ENCODE measurements around the gene C1orf21. TPM values are rescaled to one million over a fixed set of nuclear protein-coding genes. Genes with fewer than 3 reads are reported as not detected.

The C1orf21 gene
- total and polyA plus RNA-seq, 8 donors = 4.1 to 13.9 (median 7.7) TPM

DNA sequence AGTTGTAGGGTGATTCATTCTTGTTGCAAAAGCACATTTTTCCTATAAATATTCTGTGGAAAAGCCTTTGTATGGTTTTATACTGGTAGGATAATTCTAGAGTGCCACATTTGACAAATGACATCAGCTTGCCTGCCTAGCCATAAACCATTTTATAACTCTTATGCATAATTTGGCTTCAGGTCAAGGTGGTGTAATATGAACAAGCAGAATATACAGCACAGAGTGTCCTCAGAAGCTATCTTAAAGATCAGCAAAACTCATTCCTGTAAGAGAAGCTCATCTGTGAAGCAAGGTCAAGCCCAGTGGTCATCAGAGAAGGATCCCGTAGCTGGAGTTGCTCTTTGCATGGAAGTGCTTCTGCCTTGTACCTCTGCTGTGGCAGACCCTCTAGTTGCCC, 24.0 kb upstream of the C1orf21 start:
- no peak for ATAC-seq
- no peak for FAIRE-seq
- intact Hi-C loops (cut with DNase I) = no loop called here
- Histone ChIP-seq H3K36me3 (no peaks in the 10 kb centered on the region), H3K9me3 (no peaks in the 10 kb centered on the region), H3K27me3 (no peaks in the 10 kb centered on the region), H3K27ac (no peak overlapping the region), H3K4me3 (no peak overlapping the region), H3K4me1 (no peaks in the 10 kb centered on the region)
- TF ChIP-seq, protein P1, sequence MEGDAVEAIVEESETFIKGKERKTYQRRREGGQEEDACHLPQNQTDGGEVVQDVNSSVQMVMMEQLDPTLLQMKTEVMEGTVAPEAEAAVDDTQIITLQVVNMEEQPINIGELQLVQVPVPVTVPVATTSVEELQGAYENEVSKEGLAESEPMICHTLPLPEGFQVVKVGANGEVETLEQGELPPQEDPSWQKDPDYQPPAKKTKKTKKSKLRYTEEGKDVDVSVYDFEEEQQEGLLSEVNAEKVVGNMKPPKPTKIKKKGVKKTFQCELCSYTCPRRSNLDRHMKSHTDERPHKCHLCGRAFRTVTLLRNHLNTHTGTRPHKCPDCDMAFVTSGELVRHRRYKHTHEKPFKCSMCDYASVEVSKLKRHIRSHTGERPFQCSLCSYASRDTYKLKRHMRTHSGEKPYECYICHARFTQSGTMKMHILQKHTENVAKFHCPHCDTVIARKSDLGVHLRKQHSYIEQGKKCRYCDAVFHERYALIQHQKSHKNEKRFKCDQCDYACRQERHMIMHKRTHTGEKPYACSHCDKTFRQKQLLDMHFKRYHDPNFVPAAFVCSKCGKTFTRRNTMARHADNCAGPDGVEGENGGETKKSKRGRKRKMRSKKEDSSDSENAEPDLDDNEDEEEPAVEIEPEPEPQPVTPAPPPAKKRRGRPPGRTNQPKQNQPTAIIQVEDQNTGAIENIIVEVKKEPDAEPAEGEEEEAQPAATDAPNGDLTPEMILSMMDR (IDR thresholded peaks at IDR 0.05) = no peak
- WGBS, 2 donors = 96 to 100% methylated on average over 1 of the region's 1 CpG
- no peak for DNase-seq

DNA sequence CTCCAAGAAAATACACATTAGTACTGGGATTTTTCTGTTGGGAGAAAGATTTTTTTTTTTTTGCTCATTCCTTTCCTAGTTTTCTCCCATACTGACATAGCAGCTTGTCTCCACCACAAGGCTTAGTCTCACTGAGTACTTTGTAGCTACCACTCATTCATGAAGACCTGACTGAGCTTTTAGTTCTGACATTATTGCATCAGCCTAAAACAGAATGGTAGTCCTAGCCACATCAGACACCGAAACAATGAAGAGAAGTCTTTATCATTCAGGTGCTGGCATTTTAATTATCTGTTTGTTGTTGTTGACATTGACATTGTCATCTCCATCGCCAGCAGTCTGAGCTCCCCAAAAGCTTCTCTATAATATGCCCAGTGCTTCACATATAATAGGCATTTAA, 21.1 kb upstream of the C1orf21 start:
- no peaks in the 10 kb centered on the region for H3K4me1 ChIP-seq
- TF ChIP-seq, protein P1 (IDR thresholded peaks at IDR 0.05) = no peak
- ATAC-seq (no peak), DNase-seq (no peak), FAIRE-seq (no peak)
- H3K4me3 ChIP-seq = no peak overlapping the region
- H3K9me3 ChIP-seq = no peaks in the 10 kb centered on the region
- H3K27ac ChIP-seq = no peak overlapping the region
- 97% methylated on average over 2 of the region's 2 CpGs for WGBS, 2 donors
- intact Hi-C loops (cut with DNase I) = no loop called here
- H3K36me3 ChIP-seq = no peaks in the 10 kb centered on the region
- no peaks in the 10 kb centered on the region for H3K27me3 ChIP-seq

DNA sequence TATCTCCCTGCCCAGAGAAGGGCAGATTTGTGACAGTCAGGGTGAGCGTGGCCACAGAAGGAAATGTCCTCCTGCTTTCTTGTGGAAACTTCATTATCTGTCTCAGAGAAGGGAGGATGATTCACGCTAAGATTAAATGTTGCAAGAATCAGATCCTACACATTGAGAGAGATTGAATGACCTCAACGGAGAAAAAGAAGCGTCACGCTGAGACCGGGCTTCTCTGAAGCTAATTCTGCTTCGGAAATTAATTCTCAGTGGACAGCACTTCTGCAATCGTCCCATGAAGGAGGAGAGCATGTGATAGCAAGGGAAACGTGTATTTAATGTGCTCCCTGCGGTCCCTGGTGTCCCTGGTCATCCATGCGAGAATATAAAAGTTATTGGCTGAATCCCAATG, 19.8 kb upstream of the C1orf21 start:
- H3K4me1 ChIP-seq = no peaks in the 10 kb centered on the region
- ATAC-seq (peak in 1 of 4 donors; percentile 16), FAIRE-seq (no peak), DNase-seq (no peak)
- intact Hi-C loops (cut with DNase I) = no loop called here
- no peaks in the 10 kb centered on the region for H3K27me3 ChIP-seq
- H3K27ac ChIP-seq = no peak overlapping the region
- TF ChIP-seq, protein P1 (IDR thresholded peaks at IDR 0.05) = no peak
- H3K4me3 ChIP-seq = no peak overlapping the region
- no peaks in the 10 kb centered on the region for H3K36me3 ChIP-seq
- WGBS, 2 donors = 82 to 85% methylated on average over 11 of the region's 11 CpGs
- no peaks in the 10 kb centered on the region for H3K9me3 ChIP-seq

DNA sequence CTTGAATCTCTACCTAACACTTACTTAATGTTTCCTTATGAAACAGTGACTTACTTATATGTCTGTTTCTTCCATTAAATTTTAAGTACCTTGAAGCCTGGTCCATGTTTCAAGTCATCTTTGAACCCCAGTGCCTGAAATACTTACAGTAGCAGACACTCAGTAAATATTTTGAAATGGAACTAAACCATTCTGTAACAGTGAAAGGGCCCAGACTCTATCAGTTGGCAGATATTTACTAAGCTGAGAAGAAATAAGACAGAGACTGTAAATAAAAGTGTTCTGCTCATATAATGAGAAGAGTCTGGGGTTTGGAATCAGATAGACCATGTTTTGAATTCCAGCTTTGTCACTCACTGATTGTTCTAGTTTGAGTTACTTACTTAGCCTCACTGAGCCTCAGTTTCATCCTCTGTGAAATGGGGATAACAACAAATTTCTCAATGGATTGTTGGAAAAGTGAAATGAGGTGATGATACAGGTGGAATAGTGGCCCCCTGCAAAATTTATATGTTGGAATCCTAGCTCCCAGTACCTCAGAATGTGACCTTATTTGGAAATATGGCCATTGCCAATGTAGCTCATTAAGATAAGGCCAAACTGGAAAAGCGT, 19.3 kb upstream of the C1orf21 start:
- H3K27me3 ChIP-seq = no peaks in the 10 kb centered on the region
- no peaks in the 10 kb centered on the region for H3K9me3 ChIP-seq
- TF ChIP-seq, protein P1 (IDR thresholded peaks at IDR 0.05) = no peak
- FAIRE-seq (no peak), ATAC-seq (no peak), DNase-seq (no peak)
- intact Hi-C loops (cut with DNase I) = no loop called here
- H3K27ac ChIP-seq = no peak overlapping the region
- no peak overlapping the region for H3K4me3 ChIP-seq
- no peaks in the 10 kb centered on the region for H3K36me3 ChIP-seq
- WGBS, 2 donors = 58 to 76% methylated on average over 1 of the region's 1 CpG
- no peaks in the 10 kb centered on the region for H3K4me1 ChIP-seq

DNA sequence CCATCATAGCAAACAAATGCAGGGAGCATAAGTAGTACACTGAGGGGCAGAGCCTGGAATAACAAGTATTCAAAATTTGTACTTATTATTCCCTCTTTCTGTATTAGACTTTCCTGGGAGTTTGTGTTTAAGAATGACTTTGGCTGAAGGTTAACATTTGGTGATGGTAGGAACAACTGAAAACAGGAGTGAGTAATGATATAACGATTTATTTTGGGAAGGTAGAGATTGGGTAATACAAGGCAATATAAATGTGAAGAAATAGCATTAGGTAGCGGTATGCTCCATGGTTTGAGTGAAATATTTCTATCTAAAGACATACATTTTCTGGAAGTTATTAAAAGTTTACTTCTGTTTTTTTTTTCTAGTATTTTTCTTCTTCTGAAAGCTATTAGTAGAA, 18.5 kb upstream of the C1orf21 start:
- H3K27ac ChIP-seq = no peak overlapping the region
- WGBS, 2 donors = 90 to 91% methylated on average over 2 of the region's 2 CpGs
- no peak for ATAC-seq
- no peaks in the 10 kb centered on the region for H3K36me3 ChIP-seq
- H3K4me1 ChIP-seq = no peaks in the 10 kb centered on the region
- no peak overlapping the region for H3K4me3 ChIP-seq
- no peak for FAIRE-seq
- H3K9me3 ChIP-seq = no peaks in the 10 kb centered on the region
- DNase-seq = no peak
- TF ChIP-seq, protein P1 (IDR thresholded peaks at IDR 0.05) = no peak
- no peaks in the 10 kb centered on the region for H3K27me3 ChIP-seq
- intact Hi-C loops (cut with DNase I) = no loop called here
